ENCODE results near the gene DEPDC5.

DNA sequence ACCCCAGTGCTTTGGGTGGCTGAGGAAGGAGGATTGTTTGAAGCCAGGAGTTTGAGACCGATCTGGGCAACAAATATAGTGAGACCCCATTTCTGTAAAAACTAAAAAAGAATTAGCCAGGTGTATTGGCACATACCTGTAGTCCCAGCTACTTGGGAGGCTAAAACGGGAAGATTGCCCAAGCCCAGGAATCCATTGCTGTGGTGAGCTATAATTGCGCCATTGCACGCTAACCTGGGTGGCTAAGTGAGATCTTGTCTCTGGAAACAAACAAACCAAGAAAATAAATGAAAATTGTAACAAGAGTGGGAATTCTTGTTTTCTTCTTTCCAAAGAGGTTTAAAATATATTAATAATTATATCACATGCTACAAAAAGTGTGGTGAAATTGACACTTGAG lies 52.9 kb downstream of the DEPDC5 start:
- TF ChIP-seq, protein P1, sequence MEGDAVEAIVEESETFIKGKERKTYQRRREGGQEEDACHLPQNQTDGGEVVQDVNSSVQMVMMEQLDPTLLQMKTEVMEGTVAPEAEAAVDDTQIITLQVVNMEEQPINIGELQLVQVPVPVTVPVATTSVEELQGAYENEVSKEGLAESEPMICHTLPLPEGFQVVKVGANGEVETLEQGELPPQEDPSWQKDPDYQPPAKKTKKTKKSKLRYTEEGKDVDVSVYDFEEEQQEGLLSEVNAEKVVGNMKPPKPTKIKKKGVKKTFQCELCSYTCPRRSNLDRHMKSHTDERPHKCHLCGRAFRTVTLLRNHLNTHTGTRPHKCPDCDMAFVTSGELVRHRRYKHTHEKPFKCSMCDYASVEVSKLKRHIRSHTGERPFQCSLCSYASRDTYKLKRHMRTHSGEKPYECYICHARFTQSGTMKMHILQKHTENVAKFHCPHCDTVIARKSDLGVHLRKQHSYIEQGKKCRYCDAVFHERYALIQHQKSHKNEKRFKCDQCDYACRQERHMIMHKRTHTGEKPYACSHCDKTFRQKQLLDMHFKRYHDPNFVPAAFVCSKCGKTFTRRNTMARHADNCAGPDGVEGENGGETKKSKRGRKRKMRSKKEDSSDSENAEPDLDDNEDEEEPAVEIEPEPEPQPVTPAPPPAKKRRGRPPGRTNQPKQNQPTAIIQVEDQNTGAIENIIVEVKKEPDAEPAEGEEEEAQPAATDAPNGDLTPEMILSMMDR (IDR thresholded peaks at IDR 0.05), result no peak
- TF ChIP-seq POLR2AphosphoS5 (IDR thresholded peaks at IDR 0.05), result no peak
- TF ChIP-seq POLR2A (IDR thresholded peaks at IDR 0.05), result no peak
